HG03103 (cell line): ENCODE results near the gene SNX32.
"Not testable (repeated sequence)": the region's sequence is repeated elsewhere in the genome, so short reads cannot be mapped to it uniquely, and the experiment has no call there.

Source experiments
- ATAC-seq: cut with Tn5 transposase; IDR thresholded peaks from one replicate; pipeline ENCODE4 v1.9.1; 2021; ENCODE audit warnings: low read depth; ENCODE audit not compliant: unreplicated experiment

SNX32 gene

DNA sequence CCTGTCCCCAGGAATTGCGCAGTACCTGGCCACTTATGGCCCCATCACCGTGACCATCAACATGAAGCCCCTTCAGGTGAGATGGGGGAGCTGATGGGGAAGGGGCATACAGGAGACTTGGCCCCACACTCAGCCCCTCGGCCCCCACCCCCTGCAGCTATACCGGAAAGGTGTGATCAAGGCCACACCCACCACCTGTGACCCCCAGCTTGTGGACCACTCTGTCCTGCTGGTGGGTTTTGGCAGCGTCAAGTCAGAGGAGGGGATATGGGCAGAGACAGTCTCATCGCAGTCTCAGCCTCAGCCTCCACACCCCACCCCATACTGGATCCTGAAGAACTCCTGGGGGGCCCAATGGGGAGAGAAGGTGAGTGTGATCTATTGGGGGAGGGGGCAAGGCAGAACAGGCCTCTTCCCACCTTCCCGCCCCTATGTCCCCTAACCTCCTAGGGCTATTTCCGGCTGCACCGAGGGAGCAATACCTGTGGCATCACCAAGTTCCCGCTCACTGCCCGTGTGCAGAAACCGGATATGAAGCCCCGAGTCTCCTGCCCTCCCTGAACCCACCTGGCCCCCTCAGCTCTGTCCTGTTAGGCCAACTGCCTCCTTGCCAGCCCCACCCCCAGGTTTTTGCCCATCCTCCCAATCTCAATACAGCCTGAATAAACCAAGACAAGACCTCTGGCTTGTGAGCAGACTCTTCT is 49.4 kb downstream of the SNX32 start:
- no peak for ATAC-seq

DNA sequence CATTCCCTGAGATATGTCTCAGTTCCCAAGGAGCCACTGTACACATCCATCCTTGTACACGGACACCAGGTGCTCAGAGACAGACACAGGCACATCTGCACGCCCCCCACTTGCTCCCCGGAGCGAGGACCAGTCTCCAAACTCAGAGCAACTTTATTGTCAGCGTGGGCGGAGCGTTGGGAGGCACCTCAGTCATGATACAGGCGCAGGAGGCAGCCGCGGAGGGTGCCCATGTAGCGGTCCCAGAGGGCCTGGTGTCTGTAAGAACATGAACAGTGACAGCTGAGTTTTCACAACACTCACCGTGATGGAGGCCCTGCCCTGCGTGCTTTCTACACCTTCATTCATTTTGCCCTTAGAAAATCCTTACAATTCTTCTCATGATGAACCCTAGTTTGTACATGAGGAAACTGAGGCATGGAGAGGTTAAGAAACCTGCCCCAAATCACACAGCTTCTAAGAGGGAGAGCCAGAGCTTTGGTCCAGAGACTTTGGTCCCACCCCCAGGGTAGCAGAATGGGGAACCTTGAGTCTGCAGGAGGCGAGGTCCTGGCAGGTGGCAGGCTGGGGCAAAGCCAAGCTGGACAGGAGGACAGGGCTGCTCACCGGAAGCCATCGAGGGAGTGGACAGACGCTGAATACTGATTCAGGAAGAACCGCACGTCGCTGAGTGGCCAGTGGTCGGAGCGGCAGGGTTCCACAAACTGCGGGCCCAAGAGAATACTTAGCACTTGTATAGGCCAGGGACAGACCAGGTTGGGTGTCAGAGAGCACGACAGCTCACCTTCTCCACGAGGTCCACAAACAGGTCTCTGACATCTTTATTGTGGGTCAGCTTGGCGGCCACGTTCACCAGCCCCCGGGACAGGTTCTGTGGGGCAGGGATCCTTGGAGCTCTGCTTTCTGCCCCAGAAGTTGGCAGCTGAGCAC is 50.3 kb downstream of the SNX32 start:
- ATAC-seq: no peak

DNA sequence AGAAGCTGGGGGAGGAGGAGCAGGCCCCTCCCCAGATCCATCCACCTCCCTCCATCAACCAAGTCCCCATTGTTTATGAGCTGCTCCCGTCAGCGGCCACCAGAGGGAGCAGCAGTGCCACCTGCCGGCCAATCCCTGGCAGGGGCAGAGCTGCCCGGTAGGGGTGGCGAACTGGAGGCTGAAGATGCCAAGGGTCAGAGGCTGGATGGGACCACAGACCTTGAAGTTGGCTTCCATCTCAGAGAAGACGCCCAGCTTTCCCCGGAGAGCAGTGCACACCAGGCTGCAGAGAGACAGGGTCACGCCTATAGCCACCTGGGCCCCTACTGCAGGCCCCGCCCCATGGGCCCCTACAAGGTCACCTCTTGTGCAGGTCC is 50.9 kb downstream of the SNX32 start:
- ATAC-seq: no peak

DNA sequence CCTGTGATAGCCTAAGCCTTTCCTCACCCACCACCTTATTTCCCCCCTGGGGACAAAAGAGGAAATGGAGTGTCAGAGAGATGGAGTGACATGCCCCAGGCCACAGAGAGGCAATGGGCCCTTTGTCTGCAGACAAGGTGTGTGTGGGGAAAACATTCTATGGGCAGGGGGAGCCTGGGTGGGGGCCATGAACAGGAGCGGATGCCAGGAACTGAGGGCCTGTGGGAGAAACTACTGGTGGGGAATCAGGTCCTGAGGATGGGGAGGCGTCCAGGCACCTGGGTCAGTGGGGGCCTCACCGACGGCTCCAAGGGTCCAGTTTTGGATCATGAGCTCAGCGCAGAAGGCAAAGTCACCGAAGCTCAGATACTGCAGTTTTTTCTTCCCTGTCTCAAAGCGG is 51.5 kb downstream of the SNX32 start:
- no peak for ATAC-seq

DNA sequence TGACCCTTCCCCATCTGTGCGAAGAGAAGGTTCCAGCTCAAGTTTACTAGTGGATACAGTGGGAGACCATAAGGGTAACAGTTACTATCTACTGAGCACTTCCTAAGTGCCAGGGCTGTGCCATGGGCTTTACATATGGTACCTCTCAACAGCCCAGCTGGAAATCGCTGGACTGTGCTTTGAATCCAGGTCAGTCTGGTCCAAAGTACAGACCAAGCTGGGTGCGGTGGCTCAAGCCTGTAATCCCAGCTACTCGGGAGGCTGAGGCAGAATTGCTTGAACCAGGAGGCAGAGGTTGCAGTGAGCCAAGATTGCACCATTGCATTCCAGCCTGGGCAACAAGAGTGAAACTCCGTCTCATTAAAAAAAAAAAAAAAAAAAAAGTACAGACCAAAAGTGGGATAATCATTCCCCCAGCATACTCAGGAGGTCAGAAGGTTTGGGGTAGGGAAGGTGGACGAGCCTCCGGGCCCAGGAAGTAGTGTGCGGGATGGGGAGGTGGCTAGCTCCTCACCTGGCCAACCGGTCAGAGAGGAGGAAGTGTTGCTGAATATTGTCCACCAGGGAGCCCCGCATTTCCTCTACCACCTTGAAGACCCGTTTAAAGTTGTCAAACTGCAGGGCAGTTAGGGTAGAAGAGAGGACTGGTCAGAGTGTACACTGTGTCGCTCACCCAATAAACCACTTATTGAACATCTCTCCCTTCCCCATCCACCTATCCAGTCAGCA is 52.2 kb downstream of the SNX32 start:
- no peak for ATAC-seq

DNA sequence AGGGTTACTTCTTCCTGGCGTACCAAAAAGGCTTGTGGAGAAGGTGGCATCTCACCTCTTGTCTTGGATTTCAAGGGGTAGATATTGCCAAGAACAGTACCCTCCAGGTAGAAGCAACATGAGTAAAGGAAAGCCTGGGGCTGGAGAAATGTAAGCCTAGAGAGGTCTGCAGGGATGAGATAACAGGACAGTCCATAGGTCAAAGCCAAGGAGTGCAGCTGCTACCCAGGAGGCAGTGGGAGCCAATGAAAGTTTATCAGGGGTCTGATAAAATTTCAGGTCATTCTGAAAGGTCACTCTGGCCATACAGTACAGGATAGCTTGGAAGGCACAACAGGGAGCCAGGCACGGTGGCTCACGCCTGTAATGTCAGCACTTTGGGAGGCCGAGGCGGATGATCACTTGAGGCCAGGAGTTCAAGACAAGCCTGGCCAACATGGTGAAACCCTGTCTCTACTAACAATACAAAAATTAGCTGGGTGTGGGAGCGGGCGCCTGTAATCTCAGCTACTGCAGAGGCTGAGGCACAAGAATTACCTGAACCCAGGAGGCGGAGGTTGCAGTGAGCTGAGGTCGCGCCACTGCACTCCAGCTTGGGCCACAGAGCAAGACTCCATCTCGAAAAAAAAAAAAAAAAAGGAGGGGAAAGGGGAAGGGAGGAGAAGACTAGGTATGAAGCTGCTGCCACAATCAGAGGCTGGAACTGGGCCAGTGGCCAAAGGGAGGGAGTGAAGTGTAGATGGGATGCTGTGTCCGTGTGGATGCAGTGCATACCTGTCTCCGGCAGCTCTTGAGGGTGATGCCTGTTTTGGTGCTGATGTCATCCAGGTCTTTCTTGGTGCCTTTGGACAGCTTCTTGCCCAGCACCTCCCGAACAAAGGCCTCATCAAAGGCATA is 53.3 kb downstream of the SNX32 start:
- no peak for ATAC-seq

DNA sequence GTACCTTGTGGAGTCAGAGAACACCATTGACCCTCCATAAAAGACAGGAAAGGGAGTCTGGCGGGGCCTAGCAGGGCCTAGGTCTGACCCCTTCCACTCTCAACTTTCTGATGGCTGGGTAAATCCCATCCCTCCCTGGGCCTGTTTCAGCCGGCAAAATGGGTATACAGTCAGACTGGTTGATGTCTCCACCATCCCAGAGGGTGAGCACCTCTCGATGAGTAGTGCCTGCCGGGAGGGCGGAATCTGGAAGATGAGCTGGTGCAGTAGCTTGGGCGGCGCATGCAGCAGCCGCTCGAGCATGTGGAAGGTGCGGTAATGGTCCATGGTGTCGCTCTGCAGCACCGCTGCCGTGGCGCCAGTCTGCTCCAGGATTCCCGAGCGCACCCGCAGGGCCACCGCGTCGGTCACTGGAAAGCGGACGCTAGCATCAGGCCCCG is 54.0 kb downstream of the SNX32 start:
- ATAC-seq: no peak

DNA sequence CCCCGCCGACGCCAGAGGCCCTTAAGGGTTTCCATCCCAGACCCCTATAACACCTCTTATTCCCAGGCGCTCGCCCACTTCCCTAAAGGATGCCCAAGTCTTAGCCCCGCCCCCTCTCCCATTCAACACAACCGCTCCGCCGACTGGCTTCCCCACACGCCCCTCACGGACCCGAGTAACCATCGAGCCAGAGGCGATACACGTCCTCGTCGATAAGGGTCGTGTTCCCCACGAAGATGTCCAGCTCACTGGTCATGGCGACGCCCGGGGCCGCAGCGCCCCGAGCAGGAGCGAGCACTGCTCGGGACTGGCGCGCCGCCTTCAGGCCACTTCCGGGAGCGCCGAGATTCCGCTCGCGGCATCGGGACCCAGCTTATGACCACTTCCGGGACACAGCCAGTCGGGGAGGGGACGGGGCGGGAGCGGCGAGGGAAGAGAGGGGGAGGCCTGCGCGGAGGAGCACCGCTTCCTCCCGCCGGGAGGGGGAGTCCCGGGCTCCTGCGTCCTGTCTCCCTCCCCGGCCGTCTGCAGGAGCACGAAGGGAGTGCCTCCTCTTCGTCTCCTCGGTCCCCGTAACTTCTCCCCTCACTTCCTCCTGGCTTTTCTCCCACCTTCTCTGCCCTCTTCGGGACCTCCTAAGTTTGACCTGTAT is 54.5 kb downstream of the SNX32 start, which contains the start of gene FIBP:
Gene FIBP (minus strand): TSS at position 309 of the 652 bp plus-strand sequence. CDS start 53 bp downstream, at position 256.
- ATAC-seq: peak; percentile 43

DNA sequence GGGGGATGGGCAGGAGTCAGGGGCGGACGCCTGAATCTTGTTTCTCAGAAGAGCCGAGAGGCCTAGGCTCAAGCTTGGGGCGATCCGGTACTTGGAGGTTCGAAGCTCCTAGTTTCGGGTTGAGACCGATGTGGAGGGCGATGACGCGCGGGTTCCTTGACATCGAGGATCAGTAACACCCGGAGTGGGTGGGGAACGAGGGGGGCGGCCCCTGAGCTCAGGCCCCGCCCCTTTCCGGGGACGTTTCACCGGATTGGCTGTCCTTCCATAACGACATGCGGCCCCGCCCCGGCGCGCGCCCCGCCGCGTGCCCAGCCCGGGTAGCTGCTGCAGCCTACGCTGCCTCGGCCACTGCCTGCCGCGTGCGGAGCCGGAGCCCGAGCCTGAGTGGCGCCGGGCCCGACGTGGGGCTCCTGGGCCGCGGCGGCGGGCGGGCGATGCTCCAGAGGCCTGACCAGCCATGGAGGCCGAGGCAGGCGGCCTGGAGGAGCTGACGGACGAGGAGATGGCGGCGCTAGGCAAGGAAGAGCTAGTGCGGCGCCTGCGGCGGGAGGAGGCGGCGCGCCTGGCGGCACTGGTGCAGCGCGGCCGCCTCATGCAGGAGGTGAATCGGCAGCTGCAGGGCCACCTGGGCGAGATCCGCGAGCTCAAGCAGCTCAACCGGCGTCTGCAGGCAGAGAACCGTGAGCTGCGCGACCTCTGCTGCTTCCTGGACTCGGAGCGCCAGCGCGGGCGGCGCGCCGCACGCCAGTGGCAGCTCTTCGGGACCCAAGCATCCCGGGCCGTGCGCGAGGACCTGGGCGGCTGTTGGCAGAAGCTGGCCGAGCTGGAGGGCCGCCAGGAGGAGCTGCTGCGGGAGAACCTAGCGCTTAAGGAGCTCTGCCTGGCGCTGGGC is 56.8 kb downstream of the SNX32 start, which contains the start of gene CCDC85B:
Gene CCDC85B (plus strand): TSS at position 350 of the 895 bp plus-strand sequence. CDS start 111 bp downstream, at position 461.
- peak; percentile 35 for ATAC-seq

DNA sequence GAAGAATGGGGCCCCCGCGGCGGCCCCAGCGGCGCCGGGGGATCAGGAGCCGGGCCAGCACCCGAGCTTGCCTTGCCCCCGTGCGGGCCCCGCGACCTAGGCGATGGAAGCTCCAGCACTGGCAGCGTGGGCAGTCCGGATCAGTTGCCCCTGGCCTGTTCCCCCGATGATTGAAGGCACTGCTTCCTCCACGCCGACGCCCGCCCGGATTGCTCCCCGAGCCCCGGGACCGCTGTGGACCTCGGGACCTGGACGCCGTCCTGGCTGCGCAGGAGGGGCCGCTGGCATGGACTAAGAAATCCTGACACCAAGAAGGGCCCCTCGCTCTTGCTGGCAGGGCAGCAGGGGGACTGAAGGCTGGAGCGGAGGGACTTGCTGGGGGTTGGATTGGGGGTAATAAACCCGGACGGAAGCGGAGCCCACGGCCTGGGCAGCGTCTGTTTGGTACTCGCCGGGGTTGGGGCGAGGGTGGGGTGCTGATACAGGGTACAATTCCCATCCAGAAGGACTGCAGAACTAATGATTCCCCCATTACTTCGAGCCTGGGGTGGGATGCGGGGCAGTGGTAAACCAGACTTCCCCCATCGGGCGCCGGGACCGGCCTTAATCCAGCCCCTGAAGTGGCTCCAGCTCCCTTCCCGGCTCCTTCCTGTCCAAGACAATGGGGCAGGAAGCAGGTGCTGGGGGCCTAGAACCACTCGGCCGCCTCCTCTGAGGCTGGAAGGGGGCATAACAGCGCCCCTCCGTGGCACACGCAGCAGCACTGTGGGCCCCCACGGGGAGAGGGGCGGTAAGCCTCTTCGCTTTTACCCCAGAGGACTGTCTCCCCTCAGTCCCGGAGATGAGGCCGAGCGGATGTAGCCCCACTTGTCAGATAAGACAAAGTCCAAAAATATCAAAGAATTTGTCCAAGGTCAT is 57.7 kb downstream of the SNX32 start:
- ATAC-seq: no peak

DNA sequence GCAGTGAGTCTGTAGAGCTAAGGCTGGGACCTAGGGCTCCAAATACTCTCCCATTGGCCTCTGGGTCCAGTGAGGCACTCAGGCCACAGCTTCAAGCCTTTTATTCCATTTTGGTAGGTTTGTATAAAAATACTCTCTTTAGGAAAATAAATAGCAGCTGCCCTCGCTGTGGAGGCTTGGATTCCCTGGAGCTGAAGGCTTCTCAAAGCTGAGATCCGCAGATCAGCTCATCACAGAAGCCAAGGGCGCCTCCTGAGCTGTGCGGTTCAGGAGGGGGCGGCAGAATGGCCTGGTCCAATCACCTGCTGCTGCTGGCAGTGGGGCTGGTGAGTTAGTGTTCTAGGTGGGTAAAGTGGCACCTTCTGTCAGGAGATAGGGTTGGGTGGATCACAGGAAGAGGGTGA is 58.4 kb downstream of the SNX32 start:
- not testable (repeated sequence) for ATAC-seq

DNA sequence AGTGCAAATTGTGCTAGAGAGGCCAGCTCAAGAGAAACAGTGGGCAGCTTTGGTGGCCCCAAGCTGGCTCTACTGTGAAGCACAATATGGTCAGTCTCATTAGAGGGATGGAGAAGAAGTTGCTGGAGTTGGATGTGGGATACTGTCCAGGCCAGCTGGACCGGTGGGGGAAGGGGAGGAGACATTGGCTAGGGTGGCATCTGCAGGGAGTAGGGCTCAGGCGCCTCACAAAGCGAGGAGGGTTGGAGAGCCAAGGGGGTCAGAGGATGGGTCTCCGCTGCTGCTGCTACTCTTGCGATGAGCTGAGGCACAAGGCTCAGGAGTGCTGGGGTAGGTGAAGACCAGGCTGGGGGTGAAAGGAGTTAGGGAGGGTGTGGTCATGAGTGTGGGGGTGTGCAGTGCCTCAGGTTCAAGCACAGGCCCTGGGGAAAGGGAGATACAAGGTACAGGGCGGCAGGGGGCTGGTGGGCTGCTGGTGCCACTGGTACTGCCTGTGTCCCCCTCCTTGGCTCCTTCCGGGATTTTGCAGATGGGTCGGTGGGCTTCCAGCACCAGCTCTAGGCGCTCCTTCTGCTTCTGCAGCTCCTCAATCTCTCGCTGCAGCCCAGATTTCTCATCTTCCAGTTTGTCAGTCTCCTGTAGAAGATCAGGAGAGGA is 59.0 kb downstream of the SNX32 start:
- ATAC-seq: no peak

DNA sequence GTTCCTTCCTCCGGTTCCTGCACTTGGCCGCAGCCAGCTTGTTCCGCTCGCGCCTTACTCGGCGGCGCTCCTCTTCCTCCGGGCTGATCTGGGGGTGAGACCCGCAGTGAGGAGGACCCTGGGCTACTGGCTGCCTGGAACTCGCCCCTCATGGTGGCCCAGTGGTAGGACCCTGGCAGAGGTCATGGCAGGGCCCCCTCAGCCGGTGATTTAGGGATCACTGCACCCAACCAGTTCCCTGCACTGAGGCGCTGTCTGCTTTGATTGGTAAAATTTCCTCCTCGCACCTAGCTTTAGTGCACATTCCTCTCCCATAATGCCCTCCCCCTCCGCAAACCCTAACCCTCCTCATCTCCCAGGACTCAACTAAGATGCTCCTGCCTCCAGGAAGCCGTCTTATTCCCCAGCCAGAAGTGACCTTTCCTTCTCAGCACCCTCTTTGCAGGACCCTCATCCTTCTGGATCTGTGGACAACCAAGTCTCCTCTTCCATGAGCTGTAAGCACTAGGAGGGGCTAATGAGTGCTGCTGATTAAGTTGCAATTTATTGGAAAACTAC is 60.4 kb downstream of the SNX32 start:
- ATAC-seq: no peak

DNA sequence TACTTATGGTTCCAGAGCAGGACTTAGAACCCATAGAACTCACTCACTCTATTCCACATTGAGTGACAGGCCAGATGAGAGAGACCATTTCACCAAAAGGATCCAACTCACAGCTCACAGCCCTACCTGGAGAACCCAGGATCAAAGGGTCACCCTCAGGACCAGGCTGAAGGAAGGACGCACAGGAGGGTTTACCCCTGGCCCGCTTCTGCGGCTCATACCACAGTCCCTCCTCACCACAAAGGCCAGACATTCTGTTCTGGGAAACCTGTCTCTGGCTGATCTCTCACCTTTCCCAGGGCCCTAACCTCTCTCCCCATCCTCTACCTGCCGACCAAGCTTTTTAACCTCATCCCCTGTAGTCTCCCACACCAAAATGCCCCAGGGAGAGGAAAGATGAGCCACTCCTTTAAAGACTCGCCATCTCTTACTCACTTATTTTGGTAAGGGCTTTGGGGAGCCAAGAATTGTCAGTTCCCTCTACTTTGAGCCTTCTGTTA is 61.8 kb downstream of the SNX32 start:
- no peak for ATAC-seq

DNA sequence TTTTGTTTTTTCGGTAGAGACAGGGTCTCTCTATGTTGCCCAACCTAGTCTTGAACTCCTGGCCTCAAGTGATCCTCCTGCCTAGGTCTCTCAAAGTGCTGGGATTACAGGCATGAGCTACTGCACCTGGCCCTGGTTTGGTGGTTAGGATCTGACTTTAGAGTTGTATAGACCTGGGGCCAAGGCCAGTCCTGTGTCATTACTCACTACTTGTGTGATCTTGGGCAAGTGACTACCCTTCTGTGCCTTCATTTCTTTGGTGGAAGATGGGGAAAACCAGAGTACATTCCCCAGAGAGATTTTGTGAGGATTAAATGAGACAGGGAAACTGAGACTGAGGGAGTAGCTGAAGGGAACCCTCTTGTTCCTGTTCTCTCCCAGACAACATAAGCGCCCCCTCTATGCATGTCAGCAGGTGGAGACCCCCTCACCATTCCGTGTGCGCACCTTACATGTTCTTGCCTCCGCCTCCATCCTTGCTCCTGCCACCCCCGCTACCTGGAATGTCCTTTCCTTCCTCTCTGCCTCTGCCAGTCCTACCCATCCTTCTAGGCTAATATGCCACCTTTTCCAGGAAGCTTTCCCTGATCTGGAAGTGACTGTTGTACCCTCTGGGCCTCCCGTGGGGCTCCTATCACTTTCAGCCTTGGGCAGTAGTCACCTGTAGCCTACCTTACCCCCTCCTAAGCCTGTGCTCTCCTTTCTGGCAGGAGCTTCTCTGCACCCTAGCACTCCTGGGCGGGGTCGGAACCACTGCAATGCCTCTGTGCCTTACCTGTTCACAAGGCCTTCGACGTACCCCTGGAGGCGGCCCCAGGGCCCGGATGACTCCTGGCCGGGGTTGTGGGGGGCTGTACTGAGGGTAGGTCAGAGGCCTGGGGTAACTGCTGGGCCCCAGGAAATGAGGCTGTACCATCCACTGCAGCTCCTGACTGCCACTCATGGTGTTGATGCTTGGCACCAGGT is 62.6 kb downstream of the SNX32 start:
- no peak for ATAC-seq
